Measurements from ENCODE around the gene CEP350.
"Not testable (repeated sequence)": the region's sequence is repeated elsewhere in the genome, so short reads cannot be mapped to it uniquely, and the experiment has no call there.

Gene CEP350

GRCh38 chr1:180002437-180002836 is 47.8 kb downstream of the CEP350 start:
- Histone ChIP-seq H3K4me3 (ENCODE audit: low read depth in 1 of 2, low read length in 2 of 2) (no peak overlapping the region), H3K36me3 (ENCODE audit: control insufficient read depth in 1 of 2, insufficient read depth in 2 of 2, low read length in 2 of 2) (peaks cover 3 to 16% of the 10 kb centered on the region in 2 donors), H3K27ac (ENCODE audit: low read length) (no peak overlapping the region), H3K27me3 (ENCODE audit: low read depth, low read length) (no peaks in the 10 kb centered on the region), H3K9me3 (ENCODE audit: control insufficient read depth in 1 of 2, low read length in 2 of 2) (peaks cover 0 to 2% of the 10 kb centered on the region in 2 donors), H3K4me1 (ENCODE audit: control insufficient read depth in 1 of 2, insufficient read depth in 2 of 2, low read length in 2 of 2) (peaks cover 3 to 11% of the 10 kb centered on the region in 2 donors)

GRCh38 chr1:180003026-180003695 is 48.6 kb downstream of the CEP350 start:
- Histone ChIP-seq H3K27ac (ENCODE audit: low read length) (no peak overlapping the region), H3K36me3 (ENCODE audit: control insufficient read depth in 1 of 2, insufficient read depth in 2 of 2, low read length in 2 of 2) (peaks cover 3 to 16% of the 10 kb centered on the region in 2 donors), H3K9me3 (ENCODE audit: control insufficient read depth in 1 of 2, low read length in 2 of 2) (peaks cover 0 to 2% of the 10 kb centered on the region in 2 donors)

GRCh38 chr1:180006762-180007161 is 52.2 kb downstream of the CEP350 start:
- Histone ChIP-seq H3K4me1 (ENCODE audit: control insufficient read depth in 1 of 2, insufficient read depth in 2 of 2, low read length in 2 of 2) (peaks cover 3 to 11% of the 10 kb centered on the region in 2 donors), H3K36me3 (ENCODE audit: control insufficient read depth in 1 of 2, insufficient read depth in 2 of 2, low read length in 2 of 2) (peaks cover 7 to 16% of the 10 kb centered on the region in 2 donors)
- H3K27ac ChIP-seq (ENCODE audit: low read length); H3K27me3 ChIP-seq (ENCODE audit: low read depth, low read length); H3K4me3 ChIP-seq (ENCODE audit: low read depth in 1 of 2, low read length in 2 of 2); H3K9me3 ChIP-seq (ENCODE audit: control insufficient read depth in 1 of 2, low read length in 2 of 2): not testable (repeated sequence)

More at GRCh38 chr1:180003026-180003695, 48.6 kb downstream of the CEP350 start:
- no peaks in the 10 kb centered on the region for H3K27me3 ChIP-seq (ENCODE audit: low read depth, low read length)
- H3K4me1 ChIP-seq (ENCODE audit: control insufficient read depth in 1 of 2, insufficient read depth in 2 of 2, low read length in 2 of 2): peaks cover 3 to 11% of the 10 kb centered on the region in 2 donors
- H3K4me3 ChIP-seq (ENCODE audit: low read depth in 1 of 2, low read length in 2 of 2): no peak overlapping the region

GRCh38 chr1:180020017-180020416 is 65.4 kb downstream of the CEP350 start:
- Histone ChIP-seq H3K36me3 (ENCODE audit: control insufficient read depth in 1 of 2, insufficient read depth in 2 of 2, low read length in 2 of 2) (peaks cover 58 to 64% of the 10 kb centered on the region in 2 donors), H3K4me1 (ENCODE audit: control insufficient read depth in 1 of 2, insufficient read depth in 2 of 2, low read length in 2 of 2) (no peaks in the 10 kb centered on the region), H3K4me3 (ENCODE audit: low read depth in 1 of 2, low read length in 2 of 2) (no peak overlapping the region), H3K27ac (ENCODE audit: low read length) (no peak overlapping the region), H3K27me3 (ENCODE audit: low read depth, low read length) (no peaks in the 10 kb centered on the region), H3K9me3 (ENCODE audit: control insufficient read depth in 1 of 2, low read length in 2 of 2) (no peaks in the 10 kb centered on the region)

- Histone ChIP-seq H3K9me3 (ENCODE audit: control insufficient read depth in 1 of 2, low read length in 2 of 2) (no peaks in the 10 kb centered on the region), H3K36me3 (ENCODE audit: control insufficient read depth in 1 of 2, insufficient read depth in 2 of 2, low read length in 2 of 2) (peaks cover 33 to 42% of the 10 kb centered on the region in 2 donors), H3K27me3 (ENCODE audit: low read depth, low read length) (no peaks in the 10 kb centered on the region), H3K27ac (ENCODE audit: low read length) (peak overlapping the region; percentile 49), H3K4me1 (ENCODE audit: control insufficient read depth in 1 of 2, insufficient read depth in 2 of 2, low read length in 2 of 2) (peaks cover 2 to 7% of the 10 kb centered on the region in 2 donors), H3K4me3 (ENCODE audit: low read depth in 1 of 2, low read length in 2 of 2) (no peak overlapping the region)
Measured at GRCh38 chr1:180026556-180026955, 71.9 kb downstream of the CEP350 start.

- Histone ChIP-seq H3K4me1 (ENCODE audit: control insufficient read depth in 1 of 2, insufficient read depth in 2 of 2, low read length in 2 of 2) (peaks cover 2 to 7% of the 10 kb centered on the region in 2 donors), H3K4me3 (ENCODE audit: low read depth in 1 of 2, low read length in 2 of 2) (no peak overlapping the region), H3K36me3 (ENCODE audit: control insufficient read depth in 1 of 2, insufficient read depth in 2 of 2, low read length in 2 of 2) (peaks cover 27 to 30% of the 10 kb centered on the region in 2 donors), H3K9me3 (ENCODE audit: control insufficient read depth in 1 of 2, low read length in 2 of 2) (no peaks in the 10 kb centered on the region), H3K27me3 (ENCODE audit: low read depth, low read length) (no peaks in the 10 kb centered on the region), H3K27ac (ENCODE audit: low read length) (peak overlapping the region; percentile 54)
Measured at GRCh38 chr1:180027949-180028445, 73.4 kb downstream of the CEP350 start.

- Histone ChIP-seq H3K36me3 (ENCODE audit: control insufficient read depth in 1 of 2, insufficient read depth in 2 of 2, low read length in 2 of 2) (peaks cover 25 to 29% of the 10 kb centered on the region in 2 donors), H3K9me3 (ENCODE audit: control insufficient read depth in 1 of 2, low read length in 2 of 2) (no peaks in the 10 kb centered on the region), H3K27me3 (ENCODE audit: low read depth, low read length) (no peaks in the 10 kb centered on the region), H3K4me1 (ENCODE audit: control insufficient read depth in 1 of 2, insufficient read depth in 2 of 2, low read length in 2 of 2) (peaks cover 2 to 7% of the 10 kb centered on the region in 2 donors), H3K4me3 (ENCODE audit: low read depth in 1 of 2, low read length in 2 of 2) (no peak overlapping the region), H3K27ac (ENCODE audit: low read length) (peak overlapping the region; percentile 47)
Measured at GRCh38 chr1:180028864-180029263, 74.3 kb downstream of the CEP350 start.

- Histone ChIP-seq H3K4me1 (ENCODE audit: control insufficient read depth in 1 of 2, insufficient read depth in 2 of 2, low read length in 2 of 2) (peaks cover 2 to 7% of the 10 kb centered on the region in 2 donors), H3K27me3 (ENCODE audit: low read depth, low read length) (no peaks in the 10 kb centered on the region), H3K4me3 (ENCODE audit: low read depth in 1 of 2, low read length in 2 of 2) (no peak overlapping the region), H3K27ac (ENCODE audit: low read length) (peak overlapping the region; percentile 47), H3K9me3 (ENCODE audit: control insufficient read depth in 1 of 2, low read length in 2 of 2) (no peaks in the 10 kb centered on the region), H3K36me3 (ENCODE audit: control insufficient read depth in 1 of 2, insufficient read depth in 2 of 2, low read length in 2 of 2) (peaks cover 29 to 37% of the 10 kb centered on the region in 2 donors)
Measured at GRCh38 chr1:180029524-180030135, 75.0 kb downstream of the CEP350 start.

GRCh38 chr1:180031664-180032063 is 77.1 kb downstream of the CEP350 start:
- peaks cover 29 to 47% of the 10 kb centered on the region in 2 donors for H3K36me3 ChIP-seq (ENCODE audit: control insufficient read depth in 1 of 2, insufficient read depth in 2 of 2, low read length in 2 of 2)
- no peaks in the 10 kb centered on the region for H3K9me3 ChIP-seq (ENCODE audit: control insufficient read depth in 1 of 2, low read length in 2 of 2)
- no peaks in the 10 kb centered on the region for H3K27me3 ChIP-seq (ENCODE audit: low read depth, low read length)
- peaks cover 2 to 7% of the 10 kb centered on the region in 2 donors for H3K4me1 ChIP-seq (ENCODE audit: control insufficient read depth in 1 of 2, insufficient read depth in 2 of 2, low read length in 2 of 2)
- H3K27ac ChIP-seq (ENCODE audit: low read length): no peak overlapping the region
- H3K4me3 ChIP-seq (ENCODE audit: low read depth in 1 of 2, low read length in 2 of 2): no peak overlapping the region

- Histone ChIP-seq H3K4me3 (ENCODE audit: low read depth in 1 of 2, low read length in 2 of 2) (no peak overlapping the region), H3K9me3 (ENCODE audit: control insufficient read depth in 1 of 2, low read length in 2 of 2) (no peaks in the 10 kb centered on the region), H3K4me1 (ENCODE audit: control insufficient read depth in 1 of 2, insufficient read depth in 2 of 2, low read length in 2 of 2) (peaks cover 2 to 7% of the 10 kb centered on the region in 2 donors), H3K27ac (ENCODE audit: low read length) (no peak overlapping the region), H3K36me3 (ENCODE audit: control insufficient read depth in 1 of 2, insufficient read depth in 2 of 2, low read length in 2 of 2) (peaks cover 31 to 48% of the 10 kb centered on the region in 2 donors), H3K27me3 (ENCODE audit: low read depth, low read length) (no peaks in the 10 kb centered on the region)
Measured at GRCh38 chr1:180033390-180033789, 78.8 kb downstream of the CEP350 start.

- no peaks in the 10 kb centered on the region for H3K27me3 ChIP-seq (ENCODE audit: low read depth, low read length)
- peaks cover 41 to 45% of the 10 kb centered on the region in 2 donors for H3K36me3 ChIP-seq (ENCODE audit: control insufficient read depth in 1 of 2, insufficient read depth in 2 of 2, low read length in 2 of 2)
- H3K9me3 ChIP-seq (ENCODE audit: control insufficient read depth in 1 of 2, low read length in 2 of 2): no peaks in the 10 kb centered on the region
- no peak overlapping the region for H3K4me3 ChIP-seq (ENCODE audit: low read depth in 1 of 2, low read length in 2 of 2)
- no peaks in the 10 kb centered on the region for H3K4me1 ChIP-seq (ENCODE audit: control insufficient read depth in 1 of 2, insufficient read depth in 2 of 2, low read length in 2 of 2)
- no peak overlapping the region for H3K27ac ChIP-seq (ENCODE audit: low read length)
Measured at GRCh38 chr1:180040034-180040433, 85.4 kb downstream of the CEP350 start.
